Large intestine (tissue), 12 donors: ENCODE measurements around the gene TMX3. TPM values are rescaled to one million over a fixed set of nuclear protein-coding genes. Genes with fewer than 3 reads are reported as not detected.
A peak's percentile ranks its signal among the peaks of the same experiment; 100 is the strongest.

ENCODE experiments used
- DNase-seq, 2 donors: peaks; one replicate each; pipeline versions ENCODE4 v3.0.0 to v3.0.0-alpha.2; 2013
- H3K27ac ChIP-seq: one replicate; pipeline ENCODE4 v1.5.1; 2013; ENCODE audit warnings: low read length
- H3K27me3 ChIP-seq: 2 replicates; pipeline ENCODE4 v1.6.1; 2013; ENCODE audit warnings: low read length; ENCODE audit not compliant: control insufficient read depth, insufficient read depth
- H3K36me3 ChIP-seq: 2 replicates; pipeline ENCODE4 v1.6.1; 2013; ENCODE audit warnings: low read length; ENCODE audit not compliant: control insufficient read depth, insufficient read depth
- H3K4me1 ChIP-seq: one replicate; pipeline ENCODE4 v1.6.1; 2013; ENCODE audit warnings: low read length; ENCODE audit not compliant: control insufficient read depth, insufficient read depth
- H3K4me3 ChIP-seq: one replicate; pipeline ENCODE4 v1.5.1; 2013; ENCODE audit warnings: low read length
- H3K9me3 ChIP-seq: one replicate; pipeline ENCODE4 v1.6.1; 2013; ENCODE audit warnings: mild to moderate bottlenecking, low read depth, low read length, moderate library complexity; ENCODE audit not compliant: control insufficient read depth
- WGBS: methylation state at CpG from one replicate; pipeline ENCODE4 v1.1.5; 2013; ENCODE audit warnings: low lambda C conversion rate; ENCODE audit not compliant: insufficient coverage; 5-methylcytosine and 5-hydroxymethylcytosine counted together
- long read RNA-seq, 11 donors: transcript quantifications; one replicate each; lab custom pipeline, GENCODE V29; 2026
- polyA plus RNA-seq: library from polyadenylated mRNA; unstranded; fragments of 120-200 nt; gene quantifications from one replicate; pipeline ENCODE4 v1.2.1, GENCODE V29; 2013

The TMX3 gene
- 82.2 TPM for polyA plus RNA-seq
- long read RNA-seq, donor 1, full-length matches to known transcripts: 5 of 5 reads
- long read RNA-seq, donor 1, partial matches to known transcripts: 0 of 5 reads
- long read RNA-seq, donor 1, other reads (novel, unspliced or antisense): 0 of 5 reads
- long read RNA-seq, donor 2, full-length matches to known transcripts: 6 of 6 reads
- long read RNA-seq, donor 2, partial matches to known transcripts: 0 of 6 reads
- long read RNA-seq, donor 2, other reads (novel, unspliced or antisense): 0 of 6 reads
- long read RNA-seq, donor 3: 0 reads
- long read RNA-seq, donor 4: 0 reads
- long read RNA-seq, donor 5, partial matches to known transcripts: 0 of 1 reads
- long read RNA-seq, donor 5, other reads (novel, unspliced or antisense): 0 of 1 reads
- long read RNA-seq, donor 6, full-length matches to known transcripts: 3 of 3 reads
- long read RNA-seq, donor 6, partial matches to known transcripts: 0 of 3 reads
- long read RNA-seq, donor 6, other reads (novel, unspliced or antisense): 0 of 3 reads
- long read RNA-seq, donor 7, full-length matches to known transcripts: 1 of 1 reads
- long read RNA-seq, donor 7, partial matches to known transcripts: 0 of 1 reads
- long read RNA-seq, donor 7, other reads (novel, unspliced or antisense): 0 of 1 reads
- long read RNA-seq, donor 8, partial matches to known transcripts: 0 of 2 reads
- long read RNA-seq, donor 8, other reads (novel, unspliced or antisense): 0 of 2 reads
- long read RNA-seq, donor 9: 0 reads
- long read RNA-seq, donor 10, full-length matches to known transcripts: 3 of 3 reads
- long read RNA-seq, donor 10, partial matches to known transcripts: 0 of 3 reads
- long read RNA-seq, donor 10, other reads (novel, unspliced or antisense): 0 of 3 reads
- long read RNA-seq, donor 11, full-length matches to known transcripts: 4 of 4 reads
- long read RNA-seq, donor 11, partial matches to known transcripts: 0 of 4 reads
- long read RNA-seq, donor 11, other reads (novel, unspliced or antisense): 0 of 4 reads

GRCh38 chr18:68714712-68715496 lies at the start of gene TMX3:
Gene TMX3 (minus strand): TSS chr18:68715108. CDS start chr18:68714981, 127 bp downstream.
- H3K27me3 ChIP-seq: no peaks in the 10 kb centered on the region
- peak within 1 kb of the TSS; percentile 89 for H3K4me3 ChIP-seq
- peaks cover 4% of the 10 kb centered on the region for H3K4me1 ChIP-seq
- H3K9me3 ChIP-seq: no peaks in the 10 kb centered on the region
- peak within 1 kb of the TSS; percentile 68 for H3K27ac ChIP-seq
- WGBS: no CpG with 5 or more reads among the region's 70 CpGs
- H3K36me3 ChIP-seq: peaks cover 18% of the 10 kb centered on the region
- DNase-seq: peak; percentile 95 to 97

- H3K36me3 ChIP-seq: no peaks in the 10 kb centered on the region
- WGBS: 100% methylated on average over 1 of the region's 2 CpGs
- H3K9me3 ChIP-seq: no peaks in the 10 kb centered on the region
- no peak overlapping the region for H3K4me3 ChIP-seq
- H3K27me3 ChIP-seq: no peaks in the 10 kb centered on the region
- no peaks in the 10 kb centered on the region for H3K4me1 ChIP-seq
- no peak overlapping the region for H3K27ac ChIP-seq
- DNase-seq: no peak
Measured at GRCh38 chr18:68764016-68764415, 49.1 kb upstream of the TMX3 start.

GRCh38 chr18:68763083-68763482 lies 48.2 kb upstream of the TMX3 start:
- Histone ChIP-seq H3K36me3 (no peaks in the 10 kb centered on the region), H3K27ac (no peak overlapping the region), H3K9me3 (no peaks in the 10 kb centered on the region), H3K4me3 (no peak overlapping the region), H3K4me1 (no peaks in the 10 kb centered on the region), H3K27me3 (no peaks in the 10 kb centered on the region)
- WGBS: no CpG with 5 or more reads among the region's 2 CpGs
- no peak for DNase-seq

- H3K27ac ChIP-seq: no peak overlapping the region
- H3K4me3 ChIP-seq: no peak overlapping the region
- 100% methylated on average over 1 of the region's 2 CpGs for WGBS
- H3K27me3 ChIP-seq: no peaks in the 10 kb centered on the region
- no peaks in the 10 kb centered on the region for H3K36me3 ChIP-seq
- no peaks in the 10 kb centered on the region for H3K4me1 ChIP-seq
- DNase-seq: no peak
- no peaks in the 10 kb centered on the region for H3K9me3 ChIP-seq
Measured at GRCh38 chr18:68759308-68759707, 44.4 kb upstream of the TMX3 start.

GRCh38 chr18:68757126-68757525 lies 42.2 kb upstream of the TMX3 start:
- Histone ChIP-seq H3K36me3 (no peaks in the 10 kb centered on the region), H3K27me3 (no peaks in the 10 kb centered on the region), H3K9me3 (no peaks in the 10 kb centered on the region), H3K4me1 (no peaks in the 10 kb centered on the region), H3K27ac (no peak overlapping the region), H3K4me3 (no peak overlapping the region)
- 100% methylated on average over 1 of the region's 1 CpG for WGBS
- no peak for DNase-seq

- WGBS: no CpG with 5 or more reads among the region's 1 CpG
Measured at GRCh38 chr18:68742206-68742605, 27.3 kb upstream of the TMX3 start.

GRCh38 chr18:68740966-68741365 lies 26.1 kb upstream of the TMX3 start:
- WGBS: no CpG with 5 or more reads among the region's 1 CpG
- DNase-seq: no peak
- no peak overlapping the region for H3K27ac ChIP-seq
- no peaks in the 10 kb centered on the region for H3K36me3 ChIP-seq
- no peaks in the 10 kb centered on the region for H3K27me3 ChIP-seq
- H3K4me3 ChIP-seq: no peak overlapping the region
- H3K9me3 ChIP-seq: no peaks in the 10 kb centered on the region
- no peaks in the 10 kb centered on the region for H3K4me1 ChIP-seq

More at GRCh38 chr18:68742206-68742605, 27.3 kb upstream of the TMX3 start:
- H3K27me3 ChIP-seq: no peaks in the 10 kb centered on the region
- no peak for DNase-seq
- no peak overlapping the region for H3K27ac ChIP-seq
- no peak overlapping the region for H3K4me3 ChIP-seq
- no peaks in the 10 kb centered on the region for H3K9me3 ChIP-seq
- no peaks in the 10 kb centered on the region for H3K36me3 ChIP-seq
- H3K4me1 ChIP-seq: no peaks in the 10 kb centered on the region

- Histone ChIP-seq H3K27me3 (no peaks in the 10 kb centered on the region), H3K4me3 (no peak overlapping the region), H3K27ac (no peak overlapping the region), H3K4me1 (no peaks in the 10 kb centered on the region), H3K9me3 (no peaks in the 10 kb centered on the region), H3K36me3 (no peaks in the 10 kb centered on the region)
- no CpG with 5 or more reads among the region's 1 CpG for WGBS
- no peak for DNase-seq
Measured at GRCh38 chr18:68739462-68739861, 24.6 kb upstream of the TMX3 start.

- no CpG with 5 or more reads among the region's 5 CpGs for WGBS
- Histone ChIP-seq H3K27ac (no peak overlapping the region), H3K36me3 (no peaks in the 10 kb centered on the region), H3K4me1 (no peaks in the 10 kb centered on the region), H3K27me3 (no peaks in the 10 kb centered on the region), H3K9me3 (no peaks in the 10 kb centered on the region), H3K4me3 (no peak overlapping the region)
- DNase-seq: no peak
Measured at GRCh38 chr18:68738564-68738963, 23.7 kb upstream of the TMX3 start.
